HG02943 (cell line): ENCODE measurements around the gene PTPRT.

Experiments
- ATAC-seq: cut with Tn5 transposase; IDR thresholded peaks from one replicate; pipeline ENCODE4 v1.9.1; 2021; ENCODE audit warnings: mild to moderate bottlenecking, low read depth, moderate library complexity; ENCODE audit not compliant: unreplicated experiment

PTPRT gene

DNA sequence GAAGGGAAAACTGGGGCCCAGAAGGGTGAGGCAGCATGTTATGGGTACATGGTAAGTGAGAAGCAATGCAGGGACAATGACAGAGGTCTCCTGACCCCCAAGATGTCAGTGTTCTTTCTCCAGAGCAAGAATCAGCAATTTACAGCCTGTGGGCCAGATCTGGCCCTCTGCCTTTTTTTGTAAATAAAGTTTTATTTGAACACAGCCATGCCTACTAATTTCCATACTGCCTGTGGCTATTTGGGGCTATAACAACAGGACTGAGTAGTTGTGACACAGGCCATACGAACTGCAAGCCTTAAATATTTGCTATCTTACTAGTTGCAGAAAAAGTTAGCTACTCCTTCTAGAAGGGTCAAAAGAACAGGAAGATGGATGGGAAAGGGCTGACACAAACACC lies 52.5 kb downstream of the PTPRT start:
- ATAC-seq = no peak

DNA sequence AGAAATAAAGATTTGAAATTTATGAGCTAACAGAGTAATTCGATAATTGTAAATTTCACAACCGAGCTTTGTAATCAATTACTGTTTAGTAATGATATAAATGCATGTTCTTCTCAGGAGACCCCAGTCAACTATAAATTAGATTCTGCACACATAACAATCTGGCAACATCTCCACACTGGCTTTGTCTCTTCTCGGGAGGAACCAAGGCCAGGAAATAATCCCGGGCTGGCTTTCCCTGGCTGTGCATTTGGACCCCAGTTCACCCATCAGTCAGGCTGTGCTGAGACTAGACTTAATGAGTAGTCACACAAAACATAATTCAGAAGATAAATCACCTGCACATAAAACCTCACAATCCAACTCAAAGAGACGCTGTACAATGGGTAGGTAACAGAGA lies 65.5 kb downstream of the PTPRT start:
- no peak for ATAC-seq

DNA sequence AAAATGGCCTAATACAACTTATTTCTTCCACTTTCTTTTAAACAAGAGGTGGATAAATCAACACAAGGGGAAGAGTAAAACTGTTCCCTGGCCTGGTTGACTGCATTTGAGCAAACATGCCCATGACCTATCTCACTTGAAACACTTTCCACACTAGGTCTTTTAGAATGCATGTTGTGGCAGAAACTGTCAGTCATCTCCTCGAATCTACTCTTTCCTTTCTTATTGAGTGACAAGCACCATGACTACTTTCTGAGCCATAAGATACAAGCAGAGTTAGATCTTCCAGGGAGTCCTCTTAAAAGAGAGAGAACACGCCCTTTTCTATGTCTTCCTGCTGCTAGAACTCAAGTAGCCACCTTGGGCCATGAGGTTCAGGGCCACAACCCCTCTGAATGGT lies 66.5 kb downstream of the PTPRT start:
- no peak for ATAC-seq

GRCh38 chr20:43119720-43120119 lies 70.0 kb downstream of the PTPRT start:
- no peak for ATAC-seq

DNA sequence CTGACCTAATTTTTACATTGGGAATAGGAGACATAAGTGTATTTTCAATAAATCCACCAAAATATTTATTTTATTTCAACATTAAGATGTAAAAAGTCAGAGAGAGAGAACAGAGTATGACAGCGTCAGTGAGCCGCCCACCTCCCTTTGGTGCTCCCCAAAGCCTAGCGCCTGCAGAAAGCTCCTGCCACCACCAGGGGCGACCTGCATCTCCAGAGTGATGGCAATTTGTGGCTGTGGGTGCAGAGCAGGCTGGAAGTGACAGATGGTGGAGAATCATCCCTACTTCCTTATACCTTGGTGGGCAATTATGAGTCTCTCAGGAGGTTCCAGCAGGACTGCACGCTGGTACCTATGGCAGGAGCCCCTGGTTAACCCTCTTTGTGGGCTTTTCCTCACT lies 87.3 kb downstream of the PTPRT start:
- no peak for ATAC-seq

GRCh38 chr20:43096931-43097260 lies 92.8 kb downstream of the PTPRT start:
- ATAC-seq = no peak

DNA sequence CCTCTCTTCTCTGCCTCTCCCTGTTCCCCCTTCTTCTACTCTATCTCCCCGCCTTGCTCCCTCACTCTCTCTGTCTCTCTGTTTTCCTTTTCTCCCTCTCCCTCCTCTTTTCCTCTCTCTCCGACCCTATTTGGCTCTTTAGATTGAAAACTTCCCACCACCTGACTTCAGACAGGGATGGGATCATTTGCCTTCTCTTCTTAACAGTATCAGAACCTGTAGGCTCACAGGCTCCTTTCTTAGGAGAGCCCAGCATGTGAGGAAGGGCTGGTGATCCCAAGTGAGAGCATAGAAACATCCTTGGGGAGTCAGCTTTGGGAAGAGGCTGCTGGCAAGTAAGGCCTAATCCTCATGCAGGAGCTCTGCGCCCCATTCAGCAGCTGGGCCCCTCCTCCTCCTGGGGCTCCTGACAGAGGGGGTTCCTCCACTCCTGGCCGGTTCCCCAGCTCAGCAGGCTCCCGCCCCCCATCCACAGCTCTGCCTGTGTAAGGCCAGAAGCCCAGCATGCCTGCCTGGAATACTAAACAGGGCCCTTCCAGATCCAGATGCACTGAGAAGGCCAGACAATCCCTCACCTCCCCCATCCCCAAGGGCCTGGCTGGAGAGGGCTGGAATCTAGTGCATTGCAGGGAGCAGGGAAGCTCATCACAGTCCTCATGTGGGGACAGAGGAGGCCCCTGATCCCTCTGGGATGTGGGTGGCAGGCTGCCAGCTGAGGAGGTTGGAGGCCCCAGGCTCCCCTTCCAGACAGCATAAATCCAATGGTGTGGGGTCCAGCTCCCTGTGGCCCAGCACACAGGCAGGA lies 93.4 kb downstream of the PTPRT start:
- no peak for ATAC-seq

DNA sequence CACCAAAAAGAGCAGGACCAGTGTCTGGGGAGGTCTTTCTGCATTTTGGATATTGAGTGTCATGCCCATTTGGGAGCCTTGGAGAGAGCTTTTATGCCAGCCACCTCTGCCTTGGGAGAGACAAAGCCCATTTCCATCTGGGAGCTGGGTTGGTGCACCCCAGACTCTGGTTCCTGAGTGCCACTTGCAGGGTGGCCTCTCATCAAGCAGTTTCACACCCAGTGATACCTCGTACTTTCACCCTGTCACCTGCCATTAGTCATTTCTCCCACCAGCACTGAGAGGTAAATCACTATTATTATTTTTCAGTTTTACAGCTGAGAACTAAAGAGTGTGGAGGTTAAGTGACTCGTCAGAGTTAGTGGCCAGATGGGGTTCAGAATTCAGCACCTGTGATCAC lies 94.7 kb downstream of the PTPRT start:
- ATAC-seq = no peak

- ATAC-seq = no peak
Measured at GRCh38 chr20:43092386-43093088, 97.2 kb downstream of the PTPRT start.

- no peak for ATAC-seq
Measured at GRCh38 chr20:43068482-43068881, 121.2 kb downstream of the PTPRT start.

GRCh38 chr20:43066125-43066524 lies 123.6 kb downstream of the PTPRT start:
- ATAC-seq = no peak

- ATAC-seq = no peak
Measured at GRCh38 chr20:43065299-43065698, 124.4 kb downstream of the PTPRT start.

DNA sequence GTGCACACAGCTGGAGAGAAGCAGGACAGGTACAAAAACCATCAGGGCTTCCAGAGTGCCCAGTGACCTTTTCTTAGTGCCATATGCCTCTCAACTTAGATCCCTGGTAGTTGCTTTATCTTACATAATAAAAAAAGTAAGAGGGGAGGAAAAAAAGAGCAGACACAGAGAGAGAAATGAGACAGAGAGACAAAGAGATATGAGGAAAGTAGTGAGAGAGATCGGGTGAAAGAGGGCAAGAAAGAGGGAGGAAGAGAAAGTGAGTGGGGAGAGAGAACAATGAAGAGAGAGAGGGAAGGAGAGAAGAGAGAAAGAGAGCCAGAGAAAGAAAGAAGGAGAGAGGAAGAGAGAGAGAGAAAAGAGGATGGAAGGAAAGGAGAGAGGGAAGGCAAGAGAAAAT lies 131.6 kb downstream of the PTPRT start:
- no peak for ATAC-seq

DNA sequence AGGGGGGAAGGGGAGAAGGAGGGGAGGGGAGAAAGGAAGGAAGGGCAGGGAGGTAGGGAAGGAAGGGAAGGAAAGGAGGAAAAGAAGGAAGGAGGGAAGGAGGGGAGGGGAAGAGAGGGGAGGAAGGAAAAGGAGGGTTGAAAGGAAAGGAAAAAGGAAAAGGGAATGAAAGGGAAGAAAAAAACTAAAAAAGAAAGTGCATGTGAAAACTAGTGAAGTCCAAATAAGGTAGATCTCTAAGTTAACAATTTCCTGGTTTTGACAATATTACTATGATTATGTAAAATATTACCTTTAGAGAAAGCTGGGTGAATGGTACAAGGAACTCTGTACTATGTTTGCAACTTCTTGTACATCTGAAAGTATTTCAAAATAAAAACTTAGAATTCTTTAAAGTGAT lies 132.4 kb downstream of the PTPRT start:
- no peak for ATAC-seq

DNA sequence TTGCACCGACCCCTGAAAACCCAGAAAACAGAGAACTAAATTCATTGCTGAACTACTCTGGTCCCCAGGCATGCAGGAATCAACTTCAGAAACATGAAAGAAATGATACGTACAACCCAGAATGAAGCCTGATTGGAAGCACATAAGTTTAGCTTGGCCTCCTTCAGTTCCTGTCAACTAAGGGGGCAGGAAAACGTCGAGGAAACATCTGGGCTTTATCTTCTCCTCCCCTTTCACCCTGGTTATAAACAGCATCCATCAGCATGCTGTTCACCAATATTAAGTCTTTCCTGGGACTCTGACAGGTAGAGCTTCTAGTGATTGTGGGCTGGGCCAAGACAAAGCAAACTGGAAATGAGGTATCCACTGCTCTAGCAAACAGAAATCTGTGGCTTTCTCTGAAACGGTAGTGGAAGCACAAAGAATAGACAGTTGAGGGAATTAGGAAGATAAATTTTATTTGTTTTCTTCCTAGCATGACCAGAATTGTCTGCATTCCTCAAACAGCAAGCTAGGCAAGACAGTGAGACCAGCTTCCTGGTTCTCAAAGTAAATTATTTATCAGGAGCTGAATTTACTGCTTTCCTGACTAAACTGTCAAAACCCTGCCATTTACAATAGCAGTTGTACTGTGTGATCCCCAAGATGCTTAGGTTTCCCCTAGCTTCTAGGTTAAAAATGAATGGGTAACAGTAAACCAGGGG lies 134.4 kb downstream of the PTPRT start:
- ATAC-seq = no peak

- no peak for ATAC-seq
Measured at GRCh38 chr20:43052532-43052931, 137.2 kb downstream of the PTPRT start.

- no peak for ATAC-seq
Measured at GRCh38 chr20:43046966-43047365, 142.7 kb downstream of the PTPRT start.

- ATAC-seq = no peak
Measured at GRCh38 chr20:43043887-43044286, 145.8 kb downstream of the PTPRT start.

DNA sequence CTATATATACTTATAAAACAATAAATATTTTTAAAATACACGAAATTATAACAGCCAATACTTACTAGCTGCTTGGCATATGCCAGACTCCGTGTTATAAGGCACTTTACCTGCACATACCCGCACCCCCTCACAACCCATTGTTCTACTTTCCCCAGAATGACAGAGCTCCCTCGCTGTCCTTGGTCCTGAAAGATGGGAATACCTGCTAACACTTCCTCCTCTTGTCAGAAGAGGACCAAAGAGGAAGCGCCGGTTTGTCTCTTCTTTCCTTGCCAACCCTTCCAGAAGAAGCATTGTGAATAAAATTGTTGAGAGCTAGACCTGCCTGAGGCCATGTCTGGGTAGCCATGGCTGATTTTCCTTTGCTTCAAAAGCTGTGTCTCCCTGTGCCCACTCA lies 149.3 kb downstream of the PTPRT start:
- ATAC-seq = no peak

DNA sequence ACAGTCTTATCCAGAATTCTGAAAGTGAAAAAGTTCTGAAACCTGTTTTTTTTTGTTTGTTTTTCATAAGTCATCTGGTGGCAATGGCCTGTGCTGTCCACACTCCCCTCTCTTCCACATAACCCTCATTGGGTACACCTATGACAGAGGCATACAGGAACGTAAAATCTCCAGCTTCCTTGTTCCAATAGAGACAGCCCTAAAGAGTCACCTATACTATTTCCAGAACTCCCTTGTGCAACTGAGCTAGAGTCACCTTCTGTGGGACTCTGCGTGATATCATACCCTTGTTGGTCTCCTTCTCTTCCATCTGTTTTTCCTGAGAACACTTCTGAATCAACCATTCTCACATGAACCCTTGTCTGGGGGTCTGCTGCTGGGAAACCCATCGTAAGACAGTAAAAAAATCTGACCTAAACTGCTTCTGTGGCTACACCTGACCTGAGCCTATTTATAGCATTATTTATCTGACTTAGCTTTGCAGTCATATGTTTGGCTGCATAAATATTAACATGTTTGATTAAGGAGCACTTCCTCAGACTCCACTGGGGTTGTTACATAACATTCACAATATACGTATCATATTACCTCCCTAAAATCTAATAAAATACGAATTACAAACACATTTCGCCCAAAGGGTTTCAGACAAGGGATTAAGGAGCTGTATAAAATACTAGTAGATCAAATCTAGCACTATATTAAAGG lies 151.9 kb downstream of the PTPRT start:
- no peak for ATAC-seq
